Mesenchymal stem cell (in vitro differentiated cells and primary cell): ENCODE data around the gene PRPF4.
A peak's percentile ranks its signal among the peaks of the same experiment; 100 is the strongest.
"Not testable (repeated sequence)": the region's sequence is repeated elsewhere in the genome, so short reads cannot be mapped to it uniquely, and the experiment has no call there.

Source experiments
- DNase-seq: peaks from one replicate; pipeline ENCODE4 v3.0.0-alpha.2; 2013
- H2AFZ ChIP-seq: one replicate; pipeline ENCODE4 v1.6.1; 2013; ENCODE audit warnings: low read depth, mild to moderate bottlenecking, control low read depth, inconsistent platforms, low read length, moderate library complexity
- H2AK5ac ChIP-seq: 2 replicates; pipeline ENCODE4 v1.6.1; 2013; ENCODE audit warnings: low read length, moderate library complexity, mild to moderate bottlenecking, inconsistent platforms; ENCODE audit not compliant: severe bottlenecking
- H2BK120ac ChIP-seq: one replicate; pipeline ENCODE4 v1.6.1; 2013; ENCODE audit warnings: low read depth, mild to moderate bottlenecking, inconsistent platforms, low read length, moderate library complexity
- H2BK12ac ChIP-seq, 2 experiments: one replicate each; pipeline ENCODE4 v1.6.1; 2013; ENCODE audit warnings: inconsistent platforms in 2 of 2, low read length in 2 of 2, mild to moderate bottlenecking in 2 of 2, moderate library complexity in 2 of 2, control low read depth in 1 of 2
- H2BK15ac ChIP-seq: one replicate; pipeline ENCODE4 v1.6.1; 2013; ENCODE audit warnings: mild to moderate bottlenecking, low read depth, inconsistent platforms; ENCODE audit not compliant: poor library complexity, severe bottlenecking
- H2BK5ac ChIP-seq: 2 replicates; pipeline ENCODE4 v1.6.1; 2013; ENCODE audit warnings: low read depth, mild to moderate bottlenecking, low read length, control low read depth, inconsistent platforms; ENCODE audit not compliant: poor library complexity, severe bottlenecking
- H3K14ac ChIP-seq, 2 experiments: one replicate each; pipeline ENCODE4 v1.6.1; 2013; ENCODE audit warnings: inconsistent platforms in 2 of 2, low read length in 2 of 2, control low read depth in 1 of 2, mild to moderate bottlenecking in 1 of 2, moderate library complexity in 1 of 2
- H3K18ac ChIP-seq, 2 experiments: one replicate each; pipeline ENCODE4 v1.6.1; 2013; ENCODE audit warnings: inconsistent platforms in 2 of 2, low read length in 2 of 2, control low read depth in 1 of 2, low read depth in 1 of 2, mild to moderate bottlenecking in 1 of 2
- H3K23ac ChIP-seq, 2 experiments: one replicate each; pipeline ENCODE4 v1.6.1; 2013; ENCODE audit warnings: inconsistent platforms in 2 of 2, low read length in 2 of 2, mild to moderate bottlenecking in 2 of 2, moderate library complexity in 2 of 2, control low read depth in 1 of 2
- H3K27ac ChIP-seq: 2 replicates; pipeline ENCODE4 v1.5.1; 2013; ENCODE audit warnings: mild to moderate bottlenecking, moderate library complexity, low read length, control low read depth, inconsistent platforms; ENCODE audit not compliant: poor library complexity, severe bottlenecking
- H3K27me3 ChIP-seq, 2 experiments: 2 replicates each; pipeline versions ENCODE4 v1.6.1 to v1.7.0; 2013; ENCODE audit warnings: low read length in 2 of 2, mild to moderate bottlenecking in 2 of 2, moderate library complexity in 2 of 2, control low read depth in 1 of 2, inconsistent platforms in 1 of 2; ENCODE audit not compliant: control insufficient read depth in 1 of 2, insufficient read depth in 1 of 2
- H3K36me3 ChIP-seq, 2 experiments: 2 replicates each; pipeline versions ENCODE4 v1.6.1 to v1.7.0; 2013; ENCODE audit warnings: low read length in 2 of 2, control low read depth in 1 of 2, inconsistent platforms in 1 of 2, low read depth in 1 of 2, mild to moderate bottlenecking in 1 of 2; ENCODE audit not compliant: insufficient read depth in 2 of 2, control insufficient read depth in 1 of 2
- H3K4ac ChIP-seq, 2 experiments: one replicate each; pipeline ENCODE4 v1.6.1; 2013; ENCODE audit warnings: inconsistent platforms in 2 of 2, low read length in 2 of 2, mild to moderate bottlenecking in 2 of 2, moderate library complexity in 2 of 2, control low read depth in 1 of 2, low read depth in 1 of 2
- H3K4me1 ChIP-seq: 2 replicates; pipeline ENCODE4 v1.6.1; 2013; ENCODE audit warnings: low read depth, low read length, control low read depth; ENCODE audit not compliant: control insufficient read depth, insufficient read depth
- H3K4me2 ChIP-seq: 2 replicates; pipeline ENCODE4 v1.6.1; 2013; ENCODE audit warnings: low read length, mild to moderate bottlenecking, inconsistent platforms; ENCODE audit not compliant: poor library complexity, severe bottlenecking
- H3K4me3 ChIP-seq, 2 experiments: 2 replicates each; pipeline versions ENCODE4 v1.5.1 to v1.7.0; 2013; ENCODE audit warnings: low read length in 2 of 2, mild to moderate bottlenecking in 2 of 2, control low read depth in 1 of 2, low read depth in 1 of 2; ENCODE audit not compliant: insufficient read depth in 1 of 2
- H3K79me1 ChIP-seq: replicated peaks from 2 replicates; pipeline ENCODE4 v1.6.1; 2013; ENCODE audit warnings: mild to moderate bottlenecking, control low read depth, low read length, inconsistent platforms; ENCODE audit not compliant: poor library complexity, severe bottlenecking
- H3K9ac ChIP-seq: 2 replicates; pipeline ENCODE4 v1.7.0; 2013; ENCODE audit warnings: mild to moderate bottlenecking, low read length, moderate library complexity
- H3K9me3 ChIP-seq: 2 replicates; pipeline ENCODE4 v1.7.0; 2013; ENCODE audit warnings: mild to moderate bottlenecking, low read length; ENCODE audit not compliant: control insufficient read depth
- H4K8ac ChIP-seq: one replicate; pipeline ENCODE4 v1.6.1; 2013; ENCODE audit warnings: inconsistent platforms, mild to moderate bottlenecking, low read length, moderate library complexity
- H4K91ac ChIP-seq: one replicate; pipeline ENCODE4 v1.6.1; 2013; ENCODE audit warnings: mild to moderate bottlenecking, low read length, inconsistent platforms
- WGBS: methylation state at CpG from one replicate; pipeline ENCODE4 v1.1.7; 2013; ENCODE audit warnings: mixed read lengths; 5-methylcytosine and 5-hydroxymethylcytosine counted together

The PRPF4 gene

GRCh38 chr9:113235701-113236255, 39.7 kb upstream of the PRPF4 start:
- H4K8ac ChIP-seq, H2AK5ac ChIP-seq, H3K4me2 ChIP-seq, H3K27me3 ChIP-seq, H3K18ac ChIP-seq, H3K36me3 ChIP-seq, H4K91ac ChIP-seq, H3K4me3 ChIP-seq, H2BK5ac ChIP-seq, H3K23ac ChIP-seq, H3K4me1 ChIP-seq, H2AFZ ChIP-seq, H3K14ac ChIP-seq, H3K9me3 ChIP-seq, H2BK12ac ChIP-seq, H2BK15ac ChIP-seq, H3K9ac ChIP-seq, H2BK120ac ChIP-seq, H3K27ac ChIP-seq, H3K4ac ChIP-seq: not testable (repeated sequence)
- WGBS = 92% methylated on average over 10 of the region's 10 CpGs
- peak; percentile 13 for DNase-seq
- peaks cover 25% of the 10 kb centered on the region for H3K79me1 ChIP-seq

GRCh38 chr9:113237026-113237425, 38.4 kb upstream of the PRPF4 start:
- Histone ChIP-seq H3K4me1 (peaks cover 1% of the 10 kb centered on the region), H4K91ac (no peak overlapping the region), H3K4me2 (no peak overlapping the region), H3K9ac (no peak overlapping the region), H2BK15ac (no peak overlapping the region), H2BK12ac (no peak overlapping the region), H3K79me1 (peaks cover 22% of the 10 kb centered on the region), H2BK120ac (no peak overlapping the region), H3K14ac (no peak overlapping the region), H3K4me3 (no peak overlapping the region), H3K18ac (peak overlapping the region in 1 of 2 experiments; percentile 18), H2AK5ac (no peak overlapping the region), H4K8ac (no peak overlapping the region), H3K36me3 (no peaks in the 10 kb centered on the region), H3K27me3 (no peaks in the 10 kb centered on the region), H2AFZ (no peak overlapping the region), H3K4ac (no peak overlapping the region), H3K23ac (no peak overlapping the region), H2BK5ac (no peak overlapping the region), H3K9me3 (no peaks in the 10 kb centered on the region), H3K27ac (no peak overlapping the region)
- no peak for DNase-seq
- WGBS = 90% methylated on average over 4 of the region's 4 CpGs

GRCh38 chr9:113238202-113238858, 37.1 kb upstream of the PRPF4 start:
- Histone ChIP-seq H3K23ac (no peak overlapping the region), H3K27me3 (no peaks in the 10 kb centered on the region), H3K4me2 (no peak overlapping the region), H3K18ac (no peak overlapping the region), H3K14ac (no peak overlapping the region), H3K36me3 (peaks cover 0 to 4% of the 10 kb centered on the region in 2 experiments), H2AK5ac (no peak overlapping the region), H3K79me1 (peaks cover 23% of the 10 kb centered on the region), H2BK120ac (no peak overlapping the region), H3K4me3 (no peak overlapping the region), H2AFZ (no peak overlapping the region), H2BK5ac (no peak overlapping the region), H4K91ac (no peak overlapping the region), H3K4me1 (peaks cover 1% of the 10 kb centered on the region), H2BK12ac (no peak overlapping the region), H2BK15ac (no peak overlapping the region), H3K9me3 (no peaks in the 10 kb centered on the region), H3K27ac (no peak overlapping the region), H3K4ac (no peak overlapping the region), H4K8ac (no peak overlapping the region), H3K9ac (no peak overlapping the region)
- WGBS = 99% methylated on average over 8 of the region's 10 CpGs
- no peak for DNase-seq

GRCh38 chr9:113238859-113239232, 36.6 kb upstream of the PRPF4 start:
- Histone ChIP-seq H2BK5ac (no peak overlapping the region), H3K27ac (no peak overlapping the region), H3K4me2 (no peak overlapping the region), H3K79me1 (peaks cover 23% of the 10 kb centered on the region), H3K18ac (no peak overlapping the region), H4K8ac (no peak overlapping the region), H3K36me3 (peaks cover 0 to 4% of the 10 kb centered on the region in 2 experiments), H2BK15ac (no peak overlapping the region), H3K14ac (no peak overlapping the region), H3K9ac (no peak overlapping the region), H2AFZ (no peak overlapping the region), H3K4me3 (no peak overlapping the region), H3K27me3 (no peaks in the 10 kb centered on the region), H2BK120ac (no peak overlapping the region), H2AK5ac (no peak overlapping the region), H3K23ac (no peak overlapping the region), H3K4me1 (peaks cover 1% of the 10 kb centered on the region), H3K9me3 (no peaks in the 10 kb centered on the region), H2BK12ac (no peak overlapping the region), H3K4ac (no peak overlapping the region), H4K91ac (no peak overlapping the region)
- DNase-seq = no peak
- WGBS = 93% methylated on average over 4 of the region's 4 CpGs
